DMS53 treated with DMSO at 0.1 percent for 48 hours (cell line): ENCODE data around the gene RAD18.

Source experiments
- DNase-seq: peaks from one replicate; lab custom pipeline; 2025; ENCODE audit not compliant: unreplicated experiment; lab: John Stamatoyannopoulos, UW

Gene RAD18

GRCh38 chr3:8986741-8987140 is 23.5 kb upstream of the RAD18 start:
- no peak for DNase-seq

GRCh38 chr3:8985876-8986275 is 22.6 kb upstream of the RAD18 start:
- no peak for DNase-seq

- DNase-seq: no peak
Observed at GRCh38 chr3:8985411-8985831, 22.1 kb upstream of the RAD18 start.

GRCh38 chr3:8984526-8984925 is 21.3 kb upstream of the RAD18 start:
- DNase-seq: no peak

GRCh38 chr3:8984081-8984480 is 20.8 kb upstream of the RAD18 start:
- no peak for DNase-seq

GRCh38 chr3:8983591-8983990 is 20.3 kb upstream of the RAD18 start:
- no peak for DNase-seq

GRCh38 chr3:8983026-8983425 is 19.8 kb upstream of the RAD18 start:
- no peak for DNase-seq

GRCh38 chr3:8982509-8982908 is 19.2 kb upstream of the RAD18 start:
- no peak for DNase-seq

GRCh38 chr3:8981700-8982099 is 18.4 kb upstream of the RAD18 start:
- DNase-seq: no peak

GRCh38 chr3:8981296-8981695 is 18.0 kb upstream of the RAD18 start:
- no peak for DNase-seq

GRCh38 chr3:8980756-8981257 is 17.5 kb upstream of the RAD18 start:
- DNase-seq: no peak

- no peak for DNase-seq
Observed at GRCh38 chr3:8979262-8979661, 16.0 kb upstream of the RAD18 start.

- no peak for DNase-seq
Observed at GRCh38 chr3:8978551-8978950, 15.3 kb upstream of the RAD18 start.

- no peak for DNase-seq
Observed at GRCh38 chr3:8976540-8977182, 13.4 kb upstream of the RAD18 start.

- DNase-seq: no peak
Observed at GRCh38 chr3:8975081-8976020, 12.1 kb upstream of the RAD18 start.

GRCh38 chr3:8974458-8974857 is 11.2 kb upstream of the RAD18 start:
- DNase-seq: no peak

GRCh38 chr3:8972639-8973038 is 9.4 kb upstream of the RAD18 start:
- DNase-seq: no peak

GRCh38 chr3:8970971-8971589 is 7.8 kb upstream of the RAD18 start:
- no peak for DNase-seq

GRCh38 chr3:8969241-8969640 is 6.0 kb upstream of the RAD18 start:
- DNase-seq: no peak

- no peak for DNase-seq
Observed at GRCh38 chr3:8968375-8968882, 5.2 kb upstream of the RAD18 start.

GRCh38 chr3:8967553-8967952 is 4.3 kb upstream of the RAD18 start:
- no peak for DNase-seq
